Posterior cingulate gyrus (tissue), 11 donors: ENCODE data around the gene DDX39A.

Experiments used
- DNase-seq, 10 donors: peaks; one replicate each; pipeline versions ENCODE4 v3.0.0 to v3.0.0-alpha.2; 2020 to 2021; ENCODE audit warnings: mixed read lengths in 3 of 10
- intact Hi-C: fragments of 100-400 bp; cut with DNase I; formaldehyde crosslinking; loops from one replicate; pipeline ENCODE4 v1.15.1; 2023

Gene DDX39A

DNA sequence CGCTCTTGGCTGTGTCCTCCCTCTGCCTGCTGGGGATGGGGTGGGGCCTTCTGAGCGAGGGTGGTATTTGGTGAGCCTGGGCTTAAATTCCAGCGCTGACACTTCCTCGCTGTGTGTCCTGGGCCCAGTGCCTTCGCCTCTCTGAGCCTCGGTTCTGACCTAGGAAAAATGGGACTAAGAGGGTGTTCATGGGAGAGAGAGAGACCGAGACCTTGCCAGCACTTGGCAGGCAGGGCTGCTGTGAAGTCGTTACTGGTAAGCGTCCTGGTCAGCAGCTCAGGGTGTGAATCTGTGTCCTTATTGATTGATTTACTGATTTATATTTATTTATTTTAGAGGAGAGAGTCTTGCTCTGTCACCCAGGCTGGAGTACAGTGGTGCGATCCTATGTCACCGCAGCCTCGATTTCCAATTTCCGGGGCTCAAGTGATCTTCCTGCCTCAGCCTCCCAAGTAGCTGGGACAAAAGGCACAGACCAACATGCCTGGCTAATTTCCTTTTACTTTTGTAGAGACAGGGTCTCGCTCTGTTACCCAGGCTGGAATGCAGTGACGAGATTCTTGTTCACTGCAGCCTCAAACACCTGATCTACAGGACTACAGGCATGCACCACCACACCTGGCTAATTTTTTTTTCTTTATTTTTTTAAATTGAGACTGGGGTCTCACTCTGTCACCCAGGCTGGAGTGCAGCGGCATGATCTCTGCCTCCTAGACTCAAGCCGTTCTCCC is 16.3 kb upstream of the DDX39A start:
- intact Hi-C loops, result no loop called here

DNA sequence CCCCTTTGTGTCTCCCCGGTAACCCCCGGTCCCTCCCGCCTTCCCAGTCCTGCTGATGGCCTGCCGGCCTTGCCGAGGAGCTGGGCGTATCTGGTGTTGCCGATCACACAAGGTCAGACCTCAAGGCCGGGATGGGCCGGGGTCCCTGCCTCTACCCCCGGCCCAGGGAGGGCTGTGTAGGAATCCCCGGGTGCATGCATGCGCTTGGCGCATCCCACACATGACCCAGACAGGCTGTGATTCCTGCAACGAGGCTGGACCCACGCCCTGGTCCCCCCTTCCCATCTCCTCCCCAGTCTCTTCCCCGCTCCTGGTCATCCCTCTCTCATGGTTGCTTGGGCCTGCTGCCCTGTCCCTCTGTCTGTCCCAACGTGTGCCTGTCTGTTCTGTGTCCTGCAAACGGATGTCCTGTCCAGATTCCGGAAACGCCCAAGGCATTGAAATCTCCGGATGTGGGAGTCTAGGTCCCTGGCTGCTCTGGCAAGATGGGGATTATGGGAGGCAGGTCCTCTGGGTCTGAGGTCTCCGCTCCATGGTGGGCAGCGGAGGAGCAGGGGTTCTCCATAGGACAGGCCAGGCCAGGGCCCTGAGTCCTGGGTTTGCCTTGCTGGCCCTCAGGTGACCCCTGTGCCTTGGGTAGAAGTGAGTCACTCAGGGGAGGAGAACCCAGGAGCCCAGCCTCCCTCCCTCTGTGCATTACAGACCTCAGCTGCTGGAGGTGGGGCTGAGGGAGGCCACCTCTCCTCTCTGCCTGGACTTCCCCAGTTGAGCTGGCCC is 15.6 kb upstream of the DDX39A start:
- intact Hi-C loops, result loop anchor here (5.0 kb wide), 1 partner anchor 38 kb away; no protein-coding TSS in a partner anchor
- DNase-seq, result peak in 1 of 10 donors; percentile 68

More for the DNA sequence above, 16.3 kb upstream of the DDX39A start:
- DNase-seq, result peak in 1 of 10 donors; percentile 8

DNA sequence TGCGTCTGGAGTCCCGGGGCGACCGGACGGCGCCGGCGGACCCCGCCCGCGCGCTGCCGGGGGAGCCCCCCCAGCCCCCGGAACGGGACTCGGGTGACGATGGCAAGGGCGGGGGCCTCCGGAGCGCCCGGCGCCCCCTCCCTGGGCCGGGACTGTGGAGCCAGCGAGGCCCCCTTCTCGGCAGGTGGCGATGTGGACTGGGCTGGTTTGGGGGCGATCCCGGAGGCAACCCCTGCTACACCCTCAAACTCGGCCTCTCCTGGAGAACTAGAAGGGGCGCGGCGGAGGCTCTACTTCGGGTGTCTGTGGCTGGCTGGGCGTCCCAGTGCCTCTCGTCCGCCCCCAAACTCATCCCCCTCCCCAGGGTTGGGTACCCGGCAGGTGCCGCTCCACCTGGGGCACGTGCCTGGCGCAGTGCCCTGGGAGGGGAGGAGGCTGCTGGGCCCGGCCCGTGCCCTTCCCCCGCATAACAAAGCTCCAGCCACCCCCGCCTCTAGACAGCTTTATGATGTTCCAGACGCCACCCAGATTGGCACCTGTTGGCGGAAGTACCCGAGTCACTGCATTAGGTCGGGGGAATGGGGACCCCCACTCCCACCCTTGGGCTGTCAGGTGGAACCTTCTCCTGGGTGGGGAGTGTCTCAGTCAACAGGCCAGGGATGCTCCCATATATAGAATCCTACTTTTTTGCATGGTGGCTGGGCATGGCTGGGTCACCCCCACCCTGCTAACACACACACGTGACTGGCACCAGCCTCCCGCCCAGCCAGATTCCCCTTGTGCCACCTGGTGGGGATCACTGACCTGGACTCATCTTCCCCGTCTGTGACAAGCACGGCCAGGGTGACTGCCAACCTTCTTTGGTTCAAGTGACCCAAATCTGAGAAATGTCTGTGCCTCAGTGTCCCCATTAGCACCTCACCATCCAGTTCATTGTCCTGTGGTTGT is 14.7 kb upstream of the DDX39A start:
- intact Hi-C loops, result loop anchor here (5.0 kb wide), 1 partner anchor 38 kb away; no protein-coding TSS in a partner anchor
- DNase-seq, result no peak

DNA sequence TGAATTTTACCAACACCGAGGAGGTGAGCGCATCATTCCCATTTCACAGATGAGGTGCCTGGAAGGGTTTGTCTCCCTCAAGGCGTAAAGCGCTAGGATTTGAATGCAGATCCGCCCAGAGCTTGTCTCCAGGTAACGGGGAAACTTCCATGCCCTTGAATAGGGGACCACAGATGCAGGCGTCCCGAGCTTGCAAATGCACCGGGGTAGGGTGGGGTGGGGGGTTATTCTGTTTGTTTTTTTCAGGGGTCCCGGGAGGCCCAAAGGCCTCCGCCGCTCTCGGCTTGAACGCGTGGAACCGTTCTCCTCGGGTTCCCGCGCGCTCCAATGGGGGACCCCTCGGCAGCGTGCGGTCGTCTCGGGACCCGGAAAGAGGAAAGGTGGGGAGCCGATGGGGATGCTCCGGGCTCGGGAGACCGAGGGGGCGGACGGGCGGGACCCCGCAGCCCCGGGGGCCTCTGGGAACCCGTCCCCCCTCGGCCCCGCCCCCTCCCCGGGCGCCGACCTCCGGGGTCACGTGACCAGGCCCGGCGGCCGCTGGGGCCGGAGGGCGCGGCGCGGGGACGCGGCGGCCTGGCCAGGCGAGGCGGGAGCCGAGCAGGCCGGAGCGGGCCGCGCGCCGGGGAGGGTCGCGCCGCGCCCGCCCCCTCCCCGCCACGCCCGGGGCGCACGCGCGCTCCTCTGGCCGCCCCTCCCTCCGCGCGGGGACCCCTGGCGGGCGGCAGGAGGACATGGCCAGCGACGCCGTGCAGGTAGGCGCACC is 13.8 kb upstream of the DDX39A start, which contains the start of gene PKN1:
Gene PKN1, plus strand, starts transcription at position 516 of the 763 bp plus-strand sequence. Its CDS starts 216 bp downstream, at position 732.
- intact Hi-C loops, result loop anchor here (5.0 kb wide), 1 partner anchor 39 kb away; no protein-coding TSS in a partner anchor
- DNase-seq, result peak in 6 of 10 donors; percentile 28 to 93 (median 58)

DNA sequence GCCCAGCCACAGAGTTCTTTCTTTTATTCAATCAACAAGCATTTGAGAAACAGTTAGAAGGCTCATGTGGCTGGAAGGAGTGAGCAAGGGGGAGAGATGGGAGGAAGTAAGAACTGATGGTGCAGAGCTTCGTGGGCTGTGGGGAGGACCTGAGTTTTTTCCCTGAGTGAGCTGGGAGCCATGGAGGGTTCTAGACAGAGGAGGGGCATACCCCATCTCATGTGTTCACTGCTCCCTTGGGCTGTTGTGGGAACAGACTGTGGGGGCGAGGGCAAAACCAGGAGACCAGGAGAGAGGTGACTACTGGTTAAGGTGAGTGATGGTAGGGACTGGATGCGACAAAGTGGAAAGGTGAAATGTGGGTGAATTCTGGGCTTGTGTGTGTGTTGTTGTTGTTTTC is 11.6 kb upstream of the DDX39A start:
- intact Hi-C loops, result loop anchor here (5.0 kb wide), 1 partner anchor 42 kb away; no protein-coding TSS in a partner anchor

DNA sequence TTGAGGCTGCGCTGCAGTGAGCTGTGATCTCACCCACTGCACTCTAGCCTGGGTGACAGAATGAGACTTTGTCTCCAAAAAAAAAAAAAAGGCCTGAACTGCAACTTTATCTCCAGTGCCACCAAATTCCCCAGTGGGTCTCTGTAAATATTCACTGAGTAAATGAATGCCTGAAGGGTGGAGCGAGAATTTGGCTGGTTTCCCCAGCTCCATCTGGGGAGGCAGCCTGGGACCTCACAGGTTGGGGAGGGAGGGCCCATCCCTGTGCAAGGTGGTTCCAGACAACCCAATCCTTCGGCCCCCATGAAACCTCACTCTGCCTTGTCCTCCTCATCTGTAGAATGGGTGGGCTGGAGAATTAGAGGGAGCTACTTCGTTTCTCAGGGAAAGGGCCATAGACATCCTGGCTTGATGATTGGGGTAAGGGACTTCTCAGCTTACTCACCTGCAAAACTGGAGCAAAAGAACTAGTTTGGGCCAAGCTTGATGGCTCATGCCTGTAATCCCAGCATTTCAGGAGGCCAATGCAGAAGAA is 9.8 kb upstream of the DDX39A start:
- intact Hi-C loops, result no loop called here
- DNase-seq, result no peak

More for the DNA sequence above, 11.6 kb upstream of the DDX39A start:
- DNase-seq, result no peak

DNA sequence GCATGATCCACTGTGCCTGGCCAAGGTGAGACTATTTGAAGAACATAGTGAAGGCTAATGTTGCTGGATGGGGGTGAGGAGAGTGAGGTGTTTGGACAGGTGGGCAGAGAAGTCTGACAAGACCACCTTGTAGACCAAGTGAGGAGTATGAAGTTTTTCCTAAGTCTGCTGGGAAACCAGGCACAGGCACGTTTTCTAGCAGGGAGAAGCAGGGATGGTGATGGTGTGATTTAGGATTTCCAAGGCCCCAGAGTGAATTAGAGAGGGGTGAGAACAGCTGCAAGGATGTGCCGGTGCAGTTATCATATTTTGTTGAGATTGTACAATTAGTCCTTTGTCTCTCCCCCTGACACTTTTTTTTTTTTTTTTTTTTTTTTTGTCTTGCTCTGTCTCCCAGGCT is 8.3 kb upstream of the DDX39A start:
- DNase-seq, result no peak
- intact Hi-C loops, result no loop called here

DNA sequence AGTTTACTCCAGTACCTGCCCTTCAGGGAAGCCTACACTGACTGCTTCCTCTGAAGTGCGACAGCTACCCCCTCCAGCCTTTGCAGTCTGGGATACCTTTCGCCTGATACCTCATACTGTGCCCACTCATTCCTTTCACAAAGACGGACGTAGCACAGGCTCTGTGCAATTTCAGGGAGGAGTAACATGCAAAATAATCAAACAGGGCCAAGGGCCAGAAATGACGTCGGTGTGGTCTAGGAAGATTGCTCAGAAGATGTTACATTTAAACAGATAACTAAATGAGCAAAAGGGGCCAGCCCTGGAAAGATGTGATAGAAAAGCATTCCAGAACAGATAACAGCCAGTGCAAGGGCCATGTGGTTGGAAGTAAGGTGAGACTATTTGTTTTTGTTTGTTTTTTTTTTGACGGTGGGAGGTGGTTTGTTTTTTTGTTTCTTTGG is 6.6 kb upstream of the DDX39A start:
- no peak for DNase-seq
- intact Hi-C loops, result no loop called here

DNA sequence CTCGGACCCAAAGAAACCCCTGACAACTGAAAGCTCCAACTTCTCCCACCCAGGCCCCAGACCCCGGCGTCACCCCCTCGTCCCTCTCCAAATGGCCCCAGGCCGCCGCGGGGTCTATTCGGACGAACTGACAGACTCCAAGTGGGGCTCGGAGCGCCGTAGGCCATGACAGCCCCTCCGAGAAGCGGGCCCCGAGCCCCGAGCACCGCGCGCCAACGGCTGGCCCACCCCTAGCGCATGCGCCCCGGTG is 360 bp downstream of the DDX39A start:
- intact Hi-C loops, result no loop called here

DNA sequence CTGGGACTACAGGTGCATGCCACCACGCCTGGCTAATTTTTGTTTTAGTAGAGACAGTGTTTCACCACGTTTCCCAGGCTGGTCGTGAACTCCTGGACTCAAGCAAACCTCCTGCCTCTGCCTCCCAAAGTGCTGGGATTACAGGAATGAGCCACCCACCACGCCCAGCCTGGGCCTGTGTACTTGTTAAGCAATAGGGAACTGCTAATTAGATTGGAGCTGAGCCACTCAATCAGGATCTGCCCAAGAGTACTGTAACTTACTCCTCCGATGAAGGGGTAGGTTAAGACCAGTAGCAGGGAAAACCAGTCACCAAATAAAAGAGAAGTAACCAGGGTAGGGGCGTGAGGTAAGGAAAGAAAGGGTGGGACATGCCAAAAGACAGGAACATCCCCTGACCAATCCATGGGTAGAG is 2.3 kb downstream of the DDX39A start:
- DNase-seq, result no peak
- intact Hi-C loops, result no loop called here

More for the DNA sequence above, 360 bp downstream of the DDX39A start:
- peak in 2 of 10 donors; percentile 67 to 76 for DNase-seq

DNA sequence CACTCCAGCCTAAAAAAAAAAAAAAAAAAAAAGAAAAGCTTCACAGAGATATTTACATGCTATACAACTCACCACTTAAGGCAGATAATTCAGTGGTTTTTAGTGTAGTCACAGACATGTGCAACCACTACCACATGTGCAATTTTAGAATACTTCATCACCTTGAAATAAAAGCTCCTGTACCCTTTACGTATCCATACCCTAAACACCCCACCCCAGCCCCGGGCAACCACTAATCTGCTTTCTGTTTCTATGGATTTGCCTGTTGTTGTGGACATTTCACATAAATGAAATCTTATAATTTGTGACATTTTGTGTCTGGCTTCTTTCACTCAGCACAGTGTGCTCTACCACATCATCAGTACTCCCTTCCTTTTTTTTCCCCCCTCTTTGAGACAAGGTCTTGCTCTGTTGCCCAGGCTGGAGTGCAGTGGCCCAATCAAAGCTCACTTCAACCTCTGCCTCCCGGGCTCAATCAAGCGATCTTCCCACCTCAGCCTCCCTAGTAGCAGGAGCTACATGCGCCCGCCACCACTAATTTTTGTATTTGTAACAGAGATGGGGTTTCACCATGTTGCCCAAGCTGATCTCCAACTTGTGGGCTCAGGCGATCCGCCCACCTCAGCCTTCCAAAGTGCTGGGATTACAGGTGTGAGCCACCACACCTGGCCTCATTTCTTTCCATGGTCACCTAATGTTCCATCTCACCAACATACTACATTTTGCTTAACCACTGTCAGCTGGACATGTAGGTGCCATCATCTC is 4.0 kb downstream of the DDX39A start:
- intact Hi-C loops, result no loop called here
- DNase-seq, result no peak

DNA sequence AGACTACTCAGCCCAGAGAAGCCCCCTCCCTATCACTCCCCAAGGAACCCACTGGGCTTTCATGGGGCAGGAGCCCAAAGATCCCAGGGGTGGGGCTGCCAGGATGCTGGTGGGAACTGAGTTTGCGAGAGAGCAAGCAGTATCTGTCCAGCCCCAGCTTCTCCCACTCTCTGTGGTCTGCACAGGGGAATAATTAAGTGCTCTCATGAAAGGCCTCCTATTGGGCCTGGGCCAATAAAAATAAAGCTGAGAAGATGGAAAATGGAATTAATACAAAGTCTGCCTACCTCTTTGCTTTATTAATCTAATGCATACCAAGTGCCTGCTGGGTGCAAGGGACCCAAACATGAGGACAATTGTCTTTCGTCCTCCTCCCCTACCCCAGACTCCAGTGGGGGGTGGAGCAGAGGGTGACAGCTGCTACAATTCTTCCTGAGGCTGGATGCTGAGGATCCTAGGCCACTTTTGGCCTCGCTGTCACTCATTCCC is 5.4 kb downstream of the DDX39A start:
- no peak for DNase-seq
- intact Hi-C loops, result no loop called here

DNA sequence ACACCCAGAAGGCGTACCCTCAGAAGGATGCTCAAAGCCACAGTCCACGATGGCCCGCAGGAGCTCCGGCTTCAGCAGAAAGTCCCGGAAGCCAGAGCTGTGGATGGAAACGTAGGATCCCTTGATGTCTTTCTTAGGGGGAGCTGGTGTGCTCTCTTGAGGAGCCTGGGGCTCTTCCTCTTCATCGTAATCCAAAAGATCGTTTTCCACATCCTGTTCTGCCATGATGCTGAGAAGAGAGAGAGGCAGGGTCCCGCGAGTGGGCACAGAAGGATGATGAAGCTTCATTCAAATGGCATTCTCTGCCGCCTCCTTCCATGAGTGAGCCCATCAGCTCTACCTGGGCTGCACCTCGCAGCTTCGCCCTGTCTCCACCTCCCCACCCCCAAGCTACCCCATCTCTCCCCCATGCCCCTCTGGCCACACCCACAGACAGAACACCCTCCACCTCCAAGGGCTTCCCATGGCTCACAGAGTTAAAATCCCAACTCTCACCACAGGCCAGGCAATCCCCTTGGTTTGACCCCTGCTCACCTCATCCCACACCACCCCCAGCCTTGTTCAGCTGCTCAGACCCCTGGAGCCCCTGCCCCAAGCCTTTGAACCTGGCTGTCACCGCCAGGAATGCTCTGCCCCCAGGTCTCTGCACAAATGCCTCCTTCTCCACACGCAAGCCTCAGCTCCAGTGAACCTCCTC is 6.0 kb downstream of the DDX39A start:
- no peak for DNase-seq
- intact Hi-C loops, result no loop called here

DNA sequence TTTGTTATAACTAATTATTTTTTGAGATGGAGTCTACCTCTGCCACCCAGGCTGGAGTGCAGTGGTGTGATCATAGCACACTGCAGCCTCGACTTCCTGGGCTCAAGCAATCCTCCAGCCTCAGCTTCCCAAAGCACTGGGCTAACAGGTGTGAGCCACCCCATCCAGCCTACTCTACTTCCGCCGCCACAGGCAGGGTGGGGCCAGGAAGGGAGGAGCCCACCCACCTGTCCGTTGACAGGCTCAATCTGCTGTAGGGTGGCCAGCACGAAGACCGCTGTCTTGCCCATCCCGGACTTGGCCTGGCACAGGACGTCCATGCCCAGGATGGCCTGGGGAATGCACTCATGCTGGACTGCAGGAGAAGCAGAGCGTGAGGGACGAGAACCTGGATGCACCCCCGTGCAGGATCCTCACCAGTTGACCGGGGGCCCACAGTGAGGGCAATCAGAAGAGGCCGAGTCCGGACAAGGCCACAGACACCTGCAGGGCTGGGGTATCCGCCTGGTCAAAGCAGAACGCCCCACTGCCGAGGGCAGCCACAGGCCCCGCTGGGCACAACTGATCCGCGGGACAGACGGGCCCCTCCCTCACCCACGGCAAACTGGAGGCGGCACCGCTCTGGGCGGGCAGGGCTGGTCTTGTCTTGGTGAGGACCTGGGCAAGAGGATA is 6.7 kb downstream of the DDX39A start:
- intact Hi-C loops, result no loop called here
- peak in 1 of 10 donors; percentile 80 for DNase-seq

DNA sequence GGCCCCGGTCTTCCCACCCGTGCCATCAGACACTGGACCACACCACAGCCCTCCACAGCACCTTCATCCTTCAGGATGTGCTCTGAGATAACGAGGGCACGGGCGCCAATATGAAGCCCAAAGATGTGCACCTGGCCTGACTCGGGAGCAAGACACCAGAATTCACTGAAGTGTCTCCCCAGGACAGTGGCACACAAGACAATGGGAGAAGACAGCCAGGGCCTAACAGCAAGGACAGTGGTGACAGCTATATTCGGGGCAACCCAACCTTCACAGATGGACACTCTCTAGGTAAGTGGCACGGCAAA is 7.2 kb downstream of the DDX39A start:
- no peak for DNase-seq
- intact Hi-C loops, result no loop called here

DNA sequence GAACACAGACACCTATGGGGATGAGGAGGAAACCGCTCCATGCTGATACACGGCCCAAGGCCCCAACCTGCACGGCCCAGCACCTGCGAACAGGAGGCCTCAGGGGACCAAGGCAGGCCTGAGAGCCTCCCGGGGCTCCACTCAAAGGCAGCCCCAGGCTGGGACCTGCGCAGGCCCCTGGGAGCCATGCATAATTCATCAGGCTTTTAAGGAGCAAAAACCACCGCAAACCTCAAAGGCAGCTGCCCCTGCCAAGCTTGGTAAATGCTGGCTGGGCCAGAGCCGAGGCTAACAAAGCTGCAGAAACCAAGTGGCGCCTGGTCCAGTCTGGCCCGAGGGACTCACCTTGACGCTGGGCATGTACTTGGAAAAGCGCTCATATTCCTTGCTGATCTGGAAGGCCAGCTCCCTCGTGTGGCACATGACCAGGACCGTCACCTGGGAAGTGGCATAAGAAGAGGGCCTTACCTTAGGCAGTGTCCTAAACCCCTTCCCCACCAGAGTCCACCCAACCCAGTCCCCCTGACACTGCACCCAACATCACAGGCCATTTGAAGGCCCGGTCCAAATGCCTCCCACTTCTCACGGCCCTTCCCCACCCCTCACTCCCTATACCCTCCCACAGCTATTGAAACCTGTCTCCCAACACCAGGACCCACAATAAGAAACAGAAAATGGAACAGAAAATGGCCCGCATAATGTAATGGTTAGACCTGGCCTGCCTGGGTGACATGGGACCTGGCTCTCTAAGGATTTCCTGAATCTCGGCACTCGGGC is 7.8 kb downstream of the DDX39A start:
- no peak for DNase-seq
- intact Hi-C loops, result no loop called here
